22Rv1 (cell line): ENCODE measurements around the gene SLC25A17.
"Not testable (repeated sequence)": the region's sequence is repeated elsewhere in the genome, so short reads cannot be mapped to it uniquely, and the experiment has no call there.

Experiments used
- H3K27ac ChIP-seq: fragments of 450-650 bp; 2 replicates; pipeline ENCODE4 v1.5.1; 2017
- ZFX ChIP-seq: fragments of 450-650 bp; IDR thresholded peaks from 2 replicates; pipeline ENCODE4 v1.6.1; 2017; ENCODE audit warnings: antibody characterized with exemption, borderline replicate concordance
- TF ChIP-seq, protein P1 (sequence below): fragments of 450-650 bp; IDR thresholded peaks from 2 replicates; pipeline ENCODE4 v1.5.1; 2017; ENCODE audit warnings: mild to moderate bottlenecking

The SLC25A17 gene

DNA sequence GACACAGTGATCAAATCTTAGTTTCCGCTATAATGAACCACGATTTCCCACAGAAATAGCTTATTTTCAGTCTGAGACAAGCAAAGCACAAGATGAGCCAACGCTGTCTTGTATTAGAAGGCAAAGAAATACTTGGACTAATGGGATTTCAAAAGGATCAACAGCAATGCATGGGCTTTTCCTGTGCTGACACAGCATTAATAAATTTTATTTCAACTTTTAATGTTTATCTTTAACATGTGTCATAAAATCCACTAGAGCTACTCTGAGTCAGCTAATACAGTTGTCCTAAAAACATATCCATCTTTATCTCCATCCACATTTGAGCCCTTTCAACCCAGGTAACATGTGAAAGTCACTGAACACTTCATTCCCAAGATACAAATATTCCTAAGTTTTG lies 15.5 kb upstream of the SLC25A17 start:
- H3K27ac ChIP-seq: no peak overlapping the region
- TF ChIP-seq, protein P1, sequence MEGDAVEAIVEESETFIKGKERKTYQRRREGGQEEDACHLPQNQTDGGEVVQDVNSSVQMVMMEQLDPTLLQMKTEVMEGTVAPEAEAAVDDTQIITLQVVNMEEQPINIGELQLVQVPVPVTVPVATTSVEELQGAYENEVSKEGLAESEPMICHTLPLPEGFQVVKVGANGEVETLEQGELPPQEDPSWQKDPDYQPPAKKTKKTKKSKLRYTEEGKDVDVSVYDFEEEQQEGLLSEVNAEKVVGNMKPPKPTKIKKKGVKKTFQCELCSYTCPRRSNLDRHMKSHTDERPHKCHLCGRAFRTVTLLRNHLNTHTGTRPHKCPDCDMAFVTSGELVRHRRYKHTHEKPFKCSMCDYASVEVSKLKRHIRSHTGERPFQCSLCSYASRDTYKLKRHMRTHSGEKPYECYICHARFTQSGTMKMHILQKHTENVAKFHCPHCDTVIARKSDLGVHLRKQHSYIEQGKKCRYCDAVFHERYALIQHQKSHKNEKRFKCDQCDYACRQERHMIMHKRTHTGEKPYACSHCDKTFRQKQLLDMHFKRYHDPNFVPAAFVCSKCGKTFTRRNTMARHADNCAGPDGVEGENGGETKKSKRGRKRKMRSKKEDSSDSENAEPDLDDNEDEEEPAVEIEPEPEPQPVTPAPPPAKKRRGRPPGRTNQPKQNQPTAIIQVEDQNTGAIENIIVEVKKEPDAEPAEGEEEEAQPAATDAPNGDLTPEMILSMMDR: no peak
- no peak for TF ChIP-seq ZFX

DNA sequence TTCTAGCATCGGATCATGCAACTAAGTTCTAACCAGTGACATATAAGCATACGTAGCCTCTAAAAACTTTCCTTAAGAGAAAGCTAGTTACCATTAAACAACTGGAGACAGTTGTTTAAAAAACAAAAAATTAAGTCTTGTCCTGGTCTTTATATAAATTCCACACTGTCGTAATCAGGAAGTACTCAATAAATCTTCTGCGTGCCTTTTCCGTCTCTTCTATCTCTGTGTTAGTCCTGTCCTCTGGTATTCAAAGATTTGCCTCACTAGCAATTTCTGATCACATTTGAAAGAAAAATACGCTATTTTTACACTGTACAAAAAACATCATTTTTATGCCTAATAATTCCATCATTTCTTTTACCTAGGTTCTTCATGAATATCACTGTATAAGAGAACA lies 10.0 kb upstream of the SLC25A17 start:
- no peak overlapping the region for H3K27ac ChIP-seq
- TF ChIP-seq, protein P1: no peak
- no peak for TF ChIP-seq ZFX

DNA sequence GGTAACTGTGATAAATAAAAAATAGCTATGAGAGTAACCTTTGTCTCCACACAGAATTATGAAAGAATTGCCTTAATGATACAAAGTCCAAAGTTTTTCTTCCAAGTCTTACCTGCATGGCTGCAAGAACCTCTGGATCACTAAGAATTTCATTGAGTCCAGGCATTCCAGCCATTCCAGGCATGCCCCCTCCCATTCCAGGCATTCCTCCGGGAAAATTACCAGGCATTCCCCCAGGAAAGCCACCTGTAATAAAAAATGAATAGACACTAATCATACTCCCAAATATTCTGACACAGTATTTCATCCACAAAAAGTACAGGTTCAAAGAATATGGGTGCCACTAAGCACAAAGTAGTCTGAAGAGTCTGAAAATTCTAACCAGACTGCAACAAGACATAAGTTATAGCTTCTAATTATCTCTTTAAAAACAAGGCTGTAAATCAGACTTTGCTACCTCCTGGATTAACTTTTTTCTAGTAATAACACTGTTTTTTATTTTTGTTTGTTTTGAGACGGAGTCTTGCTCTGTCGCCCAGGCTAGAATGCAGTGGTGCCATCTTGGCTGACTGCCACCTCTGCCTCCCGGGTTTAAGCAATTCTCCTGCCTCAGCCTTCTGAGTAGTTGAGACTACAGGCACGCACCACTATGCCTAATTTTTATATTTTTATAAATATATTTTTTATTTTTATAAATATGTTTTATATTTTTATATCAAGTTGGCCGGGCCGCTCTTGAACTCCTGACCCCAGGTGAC lies 8.0 kb upstream of the SLC25A17 start:
- TF ChIP-seq ZFX: no peak
- TF ChIP-seq, protein P1: no peak
- no peak overlapping the region for H3K27ac ChIP-seq

DNA sequence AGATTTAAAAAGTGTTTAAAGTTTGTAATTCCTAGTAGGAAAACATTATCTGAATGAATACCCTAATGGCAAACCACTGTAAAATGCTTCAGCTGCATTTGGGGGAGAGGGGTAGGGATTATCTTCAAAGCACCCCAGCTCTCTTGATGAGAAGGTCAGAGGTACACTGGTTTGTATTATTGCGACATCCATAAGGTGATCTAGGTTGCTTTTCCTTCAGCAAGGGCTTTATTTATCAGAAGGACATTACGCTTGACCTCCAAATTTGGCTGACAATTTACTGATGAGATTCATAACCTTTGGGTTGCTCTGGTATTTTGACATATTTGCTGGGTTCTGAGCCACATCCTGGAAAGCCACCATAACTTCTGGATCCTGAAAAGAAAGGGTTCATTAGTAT lies 7.1 kb upstream of the SLC25A17 start:
- H3K27ac ChIP-seq: not testable (repeated sequence)

DNA sequence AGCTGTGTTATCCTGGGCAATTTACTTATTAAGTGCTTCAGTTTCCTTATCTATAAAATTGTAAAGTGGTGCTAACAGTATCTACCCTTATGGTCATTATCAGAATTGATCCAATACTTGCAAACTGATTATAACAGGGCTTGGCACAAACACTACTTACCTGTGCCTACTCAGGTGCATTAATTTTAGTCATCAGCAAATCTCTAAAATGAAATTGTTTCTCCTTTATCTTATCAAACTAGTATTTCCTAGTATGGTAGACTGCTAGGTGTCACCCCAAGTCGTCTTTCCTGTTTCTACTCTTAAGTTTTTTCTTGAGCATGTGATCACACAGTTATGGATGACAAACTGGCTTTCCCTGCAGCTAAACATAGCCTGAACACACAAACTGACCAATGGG lies 4.3 kb upstream of the SLC25A17 start:
- TF ChIP-seq, protein P1: no peak
- TF ChIP-seq ZFX: no peak
- no peak overlapping the region for H3K27ac ChIP-seq

DNA sequence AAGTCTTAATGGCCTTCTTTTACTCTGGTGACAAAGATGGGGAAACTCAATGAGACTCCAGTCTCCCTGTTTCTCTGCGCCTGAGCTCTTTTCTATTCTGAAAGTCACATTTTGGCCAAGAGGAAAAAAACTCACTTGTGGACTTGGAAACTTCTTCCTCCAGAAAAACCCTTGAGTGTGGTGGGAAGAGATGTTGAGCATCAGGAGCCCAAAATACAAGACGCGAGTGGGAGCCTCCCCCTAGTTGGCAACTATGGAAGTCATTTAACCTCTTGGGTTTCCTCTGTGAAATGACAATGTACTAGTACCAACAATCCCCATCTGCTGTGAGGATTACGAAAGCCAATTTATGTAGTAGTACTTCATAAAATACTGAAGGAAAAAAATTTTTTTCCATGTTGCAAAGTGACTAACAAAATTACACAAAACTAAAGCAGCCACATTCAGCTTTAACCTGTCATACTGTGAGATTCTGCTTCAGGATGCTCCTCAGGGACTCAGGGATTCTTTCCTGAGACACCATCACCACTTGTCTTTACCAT lies 524 bp upstream of the SLC25A17 start:
- TF ChIP-seq, protein P1: no peak
- no peak for TF ChIP-seq ZFX
- peak overlapping the region; percentile 71 for H3K27ac ChIP-seq

DNA sequence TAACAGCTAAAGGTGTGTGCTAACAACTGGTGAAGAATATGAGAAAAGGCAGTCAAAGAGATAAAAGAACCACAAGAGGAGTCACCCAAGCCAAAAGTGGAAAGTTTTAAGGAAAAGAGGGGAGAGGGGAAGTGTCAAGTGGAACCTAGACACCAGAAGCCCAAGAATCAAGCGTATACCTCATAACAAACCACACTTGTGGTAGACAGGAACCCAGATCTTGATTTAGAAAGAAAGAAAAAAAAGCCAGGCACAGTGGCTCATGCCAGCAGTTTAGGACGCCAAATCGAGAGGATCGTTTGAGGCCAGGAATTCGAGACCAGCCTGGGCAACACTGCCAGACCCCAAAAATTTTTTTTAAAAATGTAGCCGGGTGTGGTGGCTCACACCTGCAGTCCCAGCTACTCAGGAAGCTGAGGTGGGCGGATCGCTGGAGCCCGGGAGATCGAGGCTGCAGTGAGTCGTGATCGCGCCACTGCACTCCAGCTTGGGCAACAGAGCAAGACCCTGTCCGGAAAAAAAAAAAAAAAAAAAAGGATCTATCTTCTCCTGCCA lies 877 bp downstream of the SLC25A17 start:
- no peak for TF ChIP-seq ZFX
- TF ChIP-seq, protein P1: no peak
- H3K27ac ChIP-seq: peak overlapping the region; percentile 71; the same call in 1 of the 2 replicates
